Left ventricle myocardium inferior (tissue), 1 donor: Measurements from ENCODE around the gene PMEL. TPM values are rescaled to one million over a fixed set of nuclear protein-coding genes. Genes with fewer than 3 reads are reported as not detected.

Experiments
- DNase-seq: peaks from one replicate; pipeline ENCODE4 v3.0.0-alpha.2; 2020
- H3K27ac ChIP-seq: fragments of 200-600 bp; replicated peaks from 2 replicates; pipeline ENCODE4 v1.8.0; 2021
- H3K27me3 ChIP-seq: fragments of 200-600 bp; 2 replicates; pipeline ENCODE4 v1.8.0; 2021; ENCODE audit warnings: low read depth
- H3K36me3 ChIP-seq: fragments of 200-600 bp; 2 replicates; pipeline ENCODE4 v1.8.0; 2021
- H3K4me1 ChIP-seq: fragments of 200-600 bp; 2 replicates; pipeline ENCODE4 v1.8.0; 2021
- H3K4me3 ChIP-seq: fragments of 200-600 bp; 2 replicates; pipeline ENCODE4 v1.8.0; 2021; ENCODE audit warnings: mild to moderate bottlenecking, moderate library complexity
- H3K9me3 ChIP-seq: fragments of 200-600 bp; replicated peaks from 2 replicates; pipeline ENCODE4 v1.8.0; 2021
- CTCF ChIP-seq: fragments of 200-600 bp; IDR thresholded peaks from 2 replicates; pipeline ENCODE4 v1.8.0; 2021; ENCODE audit warnings: antibody characterized with exemption, mild to moderate bottlenecking, borderline replicate concordance
- intact Hi-C: fragments of 100-400 bp; cut with micrococcal nuclease; formaldehyde crosslinking; loops from one replicate; pipeline ENCODE4 v1.11.0; 2022
- total RNA-seq: library from RNA; stranded (reverse); fragmentation: NEBNext Ultra II Directional; extraction: Animal tissue kit (Norgen Biotek cat#: 25700); gene quantifications from one replicate; pipeline ENCODE4 v1.2.1, GENCODE V29; 2021
- donor health status: DM: no; HTN: yes; CAD: no; lungs with severe emphysema.

Gene PMEL
- total RNA-seq, 1 donor from 2014 or later, result 0.16 TPM

DNA sequence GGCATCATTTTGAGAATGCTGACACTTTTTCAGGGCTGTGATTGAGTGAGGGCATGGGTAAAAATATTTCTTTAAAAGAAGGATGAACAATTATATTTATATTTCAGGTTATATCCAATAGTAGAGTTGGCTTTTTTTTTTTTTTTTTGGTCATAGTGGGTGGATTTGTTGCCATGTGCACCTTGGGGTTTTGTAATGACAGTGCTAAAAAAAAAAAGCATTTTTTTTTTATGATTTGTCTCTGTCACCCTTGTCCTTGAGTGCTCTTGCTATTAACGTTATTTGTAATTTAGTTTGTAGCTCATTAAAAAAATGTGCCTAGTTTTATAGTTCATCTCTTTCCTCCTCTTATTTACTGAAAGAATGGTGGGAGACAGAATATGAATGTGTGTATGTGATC lies 6.6 kb upstream of the PMEL start:
- H3K9me3 ChIP-seq, result no peaks in the 10 kb centered on the region
- no peaks in the 10 kb centered on the region for H3K27me3 ChIP-seq
- no peaks in the 10 kb centered on the region for H3K36me3 ChIP-seq
- H3K27ac ChIP-seq, result peak overlapping the region; percentile 96
- peaks cover 54% of the 10 kb centered on the region for H3K4me1 ChIP-seq
- intact Hi-C loops, result no loop called here
- H3K4me3 ChIP-seq, result peak overlapping the region; percentile 78
- TF ChIP-seq CTCF, result no peak
- no peak for DNase-seq

DNA sequence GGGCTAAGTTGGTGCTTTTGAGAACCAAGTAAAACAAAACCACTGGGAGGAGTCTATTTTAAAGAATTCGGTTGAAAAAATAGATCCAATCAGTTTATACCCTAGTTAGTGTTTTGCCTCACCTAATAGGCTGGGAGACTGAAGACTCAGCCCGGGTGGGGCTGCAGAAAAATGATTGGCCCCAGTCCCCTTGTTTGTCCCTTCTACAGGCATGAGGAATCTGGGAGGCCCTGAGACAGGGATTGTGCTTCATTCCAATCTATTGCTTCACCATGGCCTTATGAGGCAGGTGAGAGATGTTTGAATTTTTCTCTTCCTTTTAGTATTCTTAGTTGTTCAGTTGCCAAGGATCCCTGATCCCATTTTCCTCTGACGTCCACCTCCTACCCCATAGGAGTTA lies 6.2 kb upstream of the PMEL start:
- no peaks in the 10 kb centered on the region for H3K36me3 ChIP-seq
- no peak for TF ChIP-seq CTCF
- DNase-seq, result no peak
- peak overlapping the region; percentile 78 for H3K4me3 ChIP-seq
- peak overlapping the region; percentile 96 for H3K27ac ChIP-seq
- H3K9me3 ChIP-seq, result no peaks in the 10 kb centered on the region
- intact Hi-C loops, result no loop called here
- no peaks in the 10 kb centered on the region for H3K27me3 ChIP-seq
- peaks cover 54% of the 10 kb centered on the region for H3K4me1 ChIP-seq

- no peaks in the 10 kb centered on the region for H3K36me3 ChIP-seq
- DNase-seq, result no peak
- H3K27ac ChIP-seq, result no peak overlapping the region
- H3K4me1 ChIP-seq, result peaks cover 52% of the 10 kb centered on the region
- no peaks in the 10 kb centered on the region for H3K27me3 ChIP-seq
- H3K4me3 ChIP-seq, result no peak overlapping the region
- intact Hi-C loops, result no loop called here
- no peaks in the 10 kb centered on the region for H3K9me3 ChIP-seq
- no peak for TF ChIP-seq CTCF
These were observed 4.9 kb upstream of the PMEL start for GRCh38 chr12:55970775-55971174.

- Histone ChIP-seq H3K27ac (no peak overlapping the region), H3K36me3 (no peaks in the 10 kb centered on the region), H3K9me3 (no peaks in the 10 kb centered on the region), H3K4me3 (no peak overlapping the region), H3K4me1 (peaks cover 40% of the 10 kb centered on the region), H3K27me3 (no peaks in the 10 kb centered on the region)
- intact Hi-C loops, result no loop called here
- peak; percentile 19 for DNase-seq
- TF ChIP-seq CTCF, result no peak
These were observed 3.5 kb upstream of the PMEL start for GRCh38 chr12:55969356-55969755.

DNA sequence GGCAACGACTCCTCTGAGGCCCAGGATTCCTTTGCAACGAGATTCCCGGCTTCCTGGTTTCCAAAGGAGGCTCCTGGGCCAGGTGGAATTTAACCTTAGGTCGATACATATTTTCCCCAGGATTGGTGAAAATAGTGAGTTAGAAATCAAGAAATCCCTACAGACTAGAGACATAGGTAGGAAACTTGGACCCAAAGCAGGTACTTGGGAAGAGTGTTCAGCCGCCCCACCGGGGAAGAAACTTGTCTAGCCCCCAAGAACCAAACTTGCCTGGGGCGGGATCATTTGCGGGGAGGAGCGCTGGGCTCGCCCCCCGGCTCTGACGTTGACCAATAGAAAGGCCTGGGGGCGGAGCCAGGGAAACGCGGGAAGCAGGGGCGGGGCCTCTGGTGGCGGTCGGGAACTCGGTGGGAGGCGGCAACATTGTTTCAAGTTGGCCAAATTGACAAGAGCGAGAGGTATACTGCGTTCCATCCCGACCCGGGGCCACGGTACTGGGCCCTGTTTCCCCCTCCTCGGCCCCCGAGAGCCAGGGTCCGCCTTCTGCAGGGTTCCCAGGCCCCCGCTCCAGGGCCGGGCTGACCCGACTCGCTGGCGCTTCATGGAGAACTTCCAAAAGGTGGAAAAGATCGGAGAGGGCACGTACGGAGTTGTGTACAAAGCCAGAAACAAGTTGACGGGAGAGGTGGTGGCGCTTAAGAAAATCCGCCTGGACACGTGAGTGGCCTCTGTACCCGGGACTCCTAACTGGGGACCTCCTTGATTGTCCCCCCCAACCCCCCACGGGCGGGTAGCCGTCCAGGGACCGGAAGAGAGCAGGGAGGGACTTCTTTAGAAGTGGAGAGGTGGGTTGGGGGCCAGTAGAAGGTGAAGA lies 803 bp upstream of the PMEL start, which contains the start of gene CDK2:
CDK2 (plus strand) TSS at position 423 of the 874 bp plus-strand sequence; CDS start at position 602, 179 bp downstream.
- DNase-seq, result peak; percentile 95
- Histone ChIP-seq H3K36me3 (no peaks in the 10 kb centered on the region), H3K4me3 (peak within 1 kb of the TSS; percentile 95), H3K27me3 (no peaks in the 10 kb centered on the region), H3K4me1 (peaks cover 21% of the 10 kb centered on the region), H3K27ac (peak within 1 kb of the TSS; percentile 86), H3K9me3 (no peaks in the 10 kb centered on the region)
- no peak for TF ChIP-seq CTCF
- intact Hi-C loops, result no loop called here
